ENCODE results near the gene SIGLEC9.

SIGLEC9 gene

DNA sequence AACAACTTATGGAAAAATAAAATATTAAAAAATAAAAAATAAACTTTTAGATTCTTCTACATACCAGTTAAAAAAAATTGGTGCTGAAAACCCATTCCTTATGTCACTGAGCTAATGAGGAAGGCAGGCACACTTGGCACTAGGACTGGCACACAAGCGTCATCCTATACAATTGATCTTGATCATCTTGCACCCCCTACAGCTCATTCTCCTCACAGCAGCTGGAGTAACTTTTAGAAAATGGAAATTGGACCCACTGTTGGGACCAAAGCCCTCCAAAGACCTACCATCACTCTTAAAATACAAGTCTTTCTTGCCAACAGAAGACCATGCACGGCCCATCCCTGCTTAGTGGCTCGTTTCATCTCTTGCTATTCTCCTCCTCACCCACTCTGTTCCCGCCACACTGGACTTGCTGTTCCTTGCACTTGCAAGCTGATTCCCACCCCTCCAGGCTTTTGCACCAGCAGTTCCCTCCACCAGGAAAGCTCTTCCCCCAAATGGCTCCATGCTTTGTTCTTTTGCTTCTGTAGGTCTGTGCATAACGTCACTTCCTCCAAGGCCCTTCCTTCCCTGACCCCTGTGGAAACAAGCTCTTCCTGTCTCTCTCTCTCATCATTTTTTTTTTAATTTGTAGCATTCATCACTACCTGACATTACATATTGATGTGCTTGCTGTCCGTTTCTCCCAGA lies 28.1 kb upstream of the SIGLEC9 start:
- Histone ChIP-seq H3K4me2 (peak overlapping the region; percentile 36), H3K9ac (no peak overlapping the region), H3K9me3 (no peaks in the 10 kb centered on the region), H3K4me3 (no peak overlapping the region), H4K20me1 (peaks cover 91% of the 10 kb centered on the region), H3K27me3 (no peaks in the 10 kb centered on the region), H3K4me1 (peaks cover 35% of the 10 kb centered on the region), H3K36me3 (peaks cover 65% of the 10 kb centered on the region), H3K27ac (no peak overlapping the region)
- TF ChIP-seq Cebpa-rat (IDR thresholded peaks at IDR 0.05), result no peak

DNA sequence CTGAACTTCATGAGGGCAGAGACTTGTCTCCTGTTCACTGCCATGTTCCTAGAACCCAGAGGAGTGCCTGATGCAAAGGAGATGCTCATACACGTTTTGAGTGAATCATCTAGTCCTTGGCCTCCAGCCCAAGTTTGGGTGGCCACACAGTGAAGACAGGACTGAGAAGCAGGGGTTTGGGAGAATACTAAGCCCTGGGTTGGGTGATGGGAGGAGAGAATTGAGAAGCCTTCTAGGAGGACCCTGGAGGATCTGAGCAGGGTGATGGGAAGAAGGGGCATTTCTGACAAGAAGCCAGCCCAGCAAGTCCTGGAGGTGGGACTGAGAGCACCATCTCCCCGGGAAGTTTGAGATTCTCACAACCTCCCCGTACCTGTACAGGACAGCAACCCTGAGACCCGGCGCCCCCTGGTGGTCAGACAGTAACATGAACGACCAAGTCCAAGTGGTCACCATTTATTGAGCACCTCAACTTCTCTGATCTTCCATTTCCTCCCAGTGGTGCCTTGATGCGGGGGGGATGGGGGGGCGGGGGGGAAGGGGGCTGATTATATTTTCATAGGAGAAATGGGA lies 27.5 kb upstream of the SIGLEC9 start:
- H3K9me3 ChIP-seq, result no peaks in the 10 kb centered on the region
- H3K27ac ChIP-seq, result no peak overlapping the region
- no peak overlapping the region for H3K9ac ChIP-seq
- peak overlapping the region; percentile 36 for H3K4me2 ChIP-seq
- TF ChIP-seq Cebpa-rat (IDR thresholded peaks at IDR 0.05), result no peak
- no peaks in the 10 kb centered on the region for H3K27me3 ChIP-seq
- no peak overlapping the region for H3K4me3 ChIP-seq
- peaks cover 71% of the 10 kb centered on the region for H3K36me3 ChIP-seq
- peaks cover 96% of the 10 kb centered on the region for H4K20me1 ChIP-seq
- peaks cover 35% of the 10 kb centered on the region for H3K4me1 ChIP-seq

DNA sequence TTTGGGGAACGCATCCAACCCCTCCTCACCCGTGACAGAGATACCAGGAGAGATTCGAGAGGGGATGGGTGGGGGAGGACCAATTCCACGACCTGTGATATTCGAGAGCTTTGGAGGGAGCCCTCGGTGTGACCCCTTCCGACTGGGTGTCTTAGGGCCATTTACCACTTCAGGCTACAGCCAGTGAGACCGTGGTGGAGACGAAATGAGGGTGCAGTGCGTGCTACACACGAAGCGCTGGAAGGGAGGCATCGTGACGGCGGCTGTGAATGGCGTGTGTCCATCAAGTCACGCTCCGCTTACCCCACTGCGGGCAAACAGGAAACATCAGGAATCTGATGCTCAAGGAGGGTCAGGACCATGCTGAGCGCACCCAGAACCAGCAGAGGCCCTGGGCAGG lies 26.9 kb upstream of the SIGLEC9 start:
- no peak overlapping the region for H3K9ac ChIP-seq
- H3K4me3 ChIP-seq, result no peak overlapping the region
- H3K4me1 ChIP-seq, result peaks cover 35% of the 10 kb centered on the region
- H3K4me2 ChIP-seq, result peak overlapping the region; percentile 37
- H3K27ac ChIP-seq, result peak overlapping the region; percentile 38; the same call in 1 of the 2 replicates
- TF ChIP-seq Cebpa-rat (IDR thresholded peaks at IDR 0.05), result no peak
- H4K20me1 ChIP-seq, result peaks cover 96% of the 10 kb centered on the region
- H3K36me3 ChIP-seq, result peaks cover 75% of the 10 kb centered on the region
- no peaks in the 10 kb centered on the region for H3K9me3 ChIP-seq
- H3K27me3 ChIP-seq, result no peaks in the 10 kb centered on the region

DNA sequence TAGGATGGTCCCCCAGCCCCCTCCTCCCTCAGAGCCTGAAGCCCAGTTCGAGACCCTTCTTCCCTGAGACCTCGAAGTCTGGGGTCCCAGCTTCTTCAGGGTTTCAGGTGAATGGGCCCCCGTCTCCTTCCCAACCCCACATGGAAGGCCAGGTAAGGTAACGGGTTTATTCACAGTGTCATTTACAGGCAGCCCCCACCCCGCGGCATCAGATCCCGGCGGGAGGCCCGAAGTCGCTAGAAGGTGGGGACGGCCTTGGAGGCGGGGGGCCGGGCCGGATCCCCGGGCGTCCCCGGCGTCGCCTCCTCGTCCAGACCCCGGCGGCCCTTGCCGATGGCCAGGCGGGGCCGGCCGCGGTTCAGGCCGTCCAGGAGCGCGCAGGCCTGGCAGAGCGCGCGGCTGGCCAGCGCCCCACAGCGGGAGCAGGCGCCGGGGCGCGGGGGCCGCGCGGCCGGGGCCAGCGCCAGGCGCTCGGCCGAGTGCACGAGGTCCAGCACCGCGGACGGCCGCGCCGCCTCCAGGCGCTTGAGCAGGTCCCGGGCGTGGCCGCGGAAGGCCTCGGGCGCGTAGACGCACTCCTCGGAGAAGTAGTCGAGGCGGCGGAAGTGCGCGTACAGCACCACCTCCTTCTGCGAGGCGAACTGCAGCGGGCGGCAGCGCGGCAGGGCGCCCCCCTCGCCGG lies 26.2 kb upstream of the SIGLEC9 start:
- Histone ChIP-seq H3K4me3 (no peak overlapping the region), H3K9ac (no peak overlapping the region), H4K20me1 (peaks cover 95% of the 10 kb centered on the region), H3K27ac (peak overlapping the region; percentile 38; the same call in 1 of the 2 replicates), H3K9me3 (no peaks in the 10 kb centered on the region), H3K36me3 (peaks cover 75% of the 10 kb centered on the region), H3K27me3 (no peaks in the 10 kb centered on the region), H3K4me2 (peak overlapping the region; percentile 37), H3K4me1 (peaks cover 35% of the 10 kb centered on the region)
- no peak for TF ChIP-seq Cebpa-rat (IDR thresholded peaks at IDR 0.05)

DNA sequence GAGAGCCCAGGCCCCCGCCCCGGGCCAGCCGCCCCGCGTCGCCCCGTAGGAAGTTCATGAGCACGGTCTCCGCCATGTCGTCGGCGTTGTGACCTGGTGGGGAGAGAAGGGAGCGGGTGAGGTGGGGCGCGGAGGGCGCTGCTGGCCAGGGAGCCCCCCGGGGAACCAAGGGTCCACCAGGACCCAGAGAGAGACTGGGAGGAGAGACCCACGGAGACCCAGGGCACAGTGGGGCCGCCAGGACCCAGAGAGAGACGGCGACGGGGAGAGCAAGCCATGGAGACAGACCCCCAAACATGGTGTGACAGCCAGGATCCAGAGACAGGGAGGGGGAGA lies 25.7 kb upstream of the SIGLEC9 start:
- Histone ChIP-seq H3K36me3 (peaks cover 75% of the 10 kb centered on the region), H3K4me2 (no peak overlapping the region), H3K27ac (no peak overlapping the region), H3K4me3 (no peak overlapping the region), H3K4me1 (peaks cover 35% of the 10 kb centered on the region), H3K9ac (no peak overlapping the region), H4K20me1 (peaks cover 95% of the 10 kb centered on the region), H3K9me3 (no peaks in the 10 kb centered on the region), H3K27me3 (no peaks in the 10 kb centered on the region)
- TF ChIP-seq Cebpa-rat (IDR thresholded peaks at IDR 0.05), result no peak

DNA sequence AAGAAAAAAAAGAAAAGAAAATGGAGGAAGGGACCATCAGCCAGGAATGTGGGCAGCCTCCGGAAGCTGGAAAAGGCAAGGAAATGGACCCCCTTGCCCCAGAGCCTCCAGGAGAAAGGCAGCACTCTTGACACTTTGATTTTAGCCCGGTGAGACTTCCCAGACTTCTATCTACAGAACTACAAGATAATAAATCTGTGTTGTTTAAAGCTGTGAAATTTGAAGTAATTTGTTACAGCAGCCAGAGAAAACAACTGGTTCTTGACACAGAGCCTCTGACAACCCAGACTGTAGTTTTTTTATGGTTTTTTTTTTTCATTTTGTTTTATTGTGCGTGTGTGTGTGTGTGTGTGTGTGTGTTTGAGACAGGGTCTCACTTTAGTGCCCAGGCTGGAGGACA lies 24.1 kb upstream of the SIGLEC9 start:
- Histone ChIP-seq H3K9ac (no peak overlapping the region), H4K20me1 (peaks cover 95% of the 10 kb centered on the region)
- TF ChIP-seq Cebpa-rat (IDR thresholded peaks at IDR 0.05), result no peak

DNA sequence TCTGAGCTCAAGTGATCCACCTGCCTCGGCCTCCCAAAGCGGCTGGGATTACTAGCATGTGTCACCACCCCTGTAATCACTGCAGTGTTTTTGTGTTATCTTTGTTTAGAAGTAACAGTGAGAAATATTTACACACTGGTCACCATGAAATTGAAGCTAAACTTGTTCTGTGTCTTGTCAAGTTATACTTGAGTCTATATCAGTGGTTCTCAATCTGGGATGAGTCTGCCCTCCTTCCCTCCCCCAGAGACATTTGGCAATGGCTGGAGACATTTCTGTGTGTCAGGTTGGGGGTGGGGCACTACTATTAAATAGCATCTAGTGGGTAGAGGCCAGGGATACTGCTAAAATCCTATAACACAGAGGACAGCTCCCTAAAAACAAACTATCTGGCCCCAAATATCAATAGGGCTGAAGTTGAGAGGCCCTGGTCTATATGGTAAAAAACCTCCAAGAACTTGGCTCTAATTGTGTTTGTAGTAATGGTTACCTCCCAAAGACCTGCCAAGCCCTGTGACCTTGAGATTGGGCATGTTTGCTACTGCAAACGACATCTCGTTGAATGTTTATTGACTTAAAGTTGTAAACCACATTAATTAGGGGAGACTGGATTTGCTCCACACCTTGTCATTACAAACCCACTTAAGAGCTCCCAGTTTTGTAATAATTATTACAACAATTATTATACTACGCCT lies 23.4 kb upstream of the SIGLEC9 start:
- no peak overlapping the region for H3K4me3 ChIP-seq
- no peaks in the 10 kb centered on the region for H3K27me3 ChIP-seq
- H4K20me1 ChIP-seq, result peaks cover 90% of the 10 kb centered on the region
- H3K9ac ChIP-seq, result no peak overlapping the region
- H3K4me1 ChIP-seq, result peaks cover 19% of the 10 kb centered on the region
- peaks cover 91% of the 10 kb centered on the region for H3K36me3 ChIP-seq
- no peak for TF ChIP-seq Cebpa-rat (IDR thresholded peaks at IDR 0.05)
- H3K4me2 ChIP-seq, result no peak overlapping the region
- no peaks in the 10 kb centered on the region for H3K9me3 ChIP-seq
- H3K27ac ChIP-seq, result no peak overlapping the region

More for the DNA sequence above, 24.1 kb upstream of the SIGLEC9 start:
- no peak overlapping the region for H3K4me2 ChIP-seq
- no peaks in the 10 kb centered on the region for H3K9me3 ChIP-seq
- H3K27ac ChIP-seq, result no peak overlapping the region
- H3K4me1 ChIP-seq, result peaks cover 22% of the 10 kb centered on the region
- H3K27me3 ChIP-seq, result no peaks in the 10 kb centered on the region
- peaks cover 89% of the 10 kb centered on the region for H3K36me3 ChIP-seq
- no peak overlapping the region for H3K4me3 ChIP-seq

DNA sequence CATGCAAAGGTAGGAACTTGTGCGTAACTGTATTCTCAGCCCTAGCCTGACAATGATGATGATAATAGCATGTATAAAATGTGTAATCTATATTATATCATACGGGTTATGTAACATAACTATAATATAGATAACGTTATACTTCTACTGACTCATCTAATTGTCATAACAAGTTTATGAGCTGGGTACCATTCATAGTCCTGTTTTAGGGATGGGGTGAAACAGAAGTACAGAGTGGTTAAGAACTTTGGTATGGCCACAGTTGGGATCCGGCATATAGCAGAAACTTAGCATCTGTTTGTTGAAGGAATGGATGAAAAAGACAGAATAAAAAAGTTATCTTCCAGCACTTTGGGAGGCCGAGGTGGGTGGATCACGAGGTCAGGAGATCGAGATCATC lies 21.7 kb upstream of the SIGLEC9 start:
- Histone ChIP-seq H3K27ac (no peak overlapping the region), H4K20me1 (peaks cover 77% of the 10 kb centered on the region), H3K4me1 (peaks cover 18% of the 10 kb centered on the region), H3K4me2 (no peak overlapping the region), H3K27me3 (no peaks in the 10 kb centered on the region), H3K9ac (no peak overlapping the region), H3K4me3 (no peak overlapping the region), H3K9me3 (no peaks in the 10 kb centered on the region), H3K36me3 (peaks cover 83% of the 10 kb centered on the region)
- TF ChIP-seq Cebpa-rat (IDR thresholded peaks at IDR 0.05), result no peak

DNA sequence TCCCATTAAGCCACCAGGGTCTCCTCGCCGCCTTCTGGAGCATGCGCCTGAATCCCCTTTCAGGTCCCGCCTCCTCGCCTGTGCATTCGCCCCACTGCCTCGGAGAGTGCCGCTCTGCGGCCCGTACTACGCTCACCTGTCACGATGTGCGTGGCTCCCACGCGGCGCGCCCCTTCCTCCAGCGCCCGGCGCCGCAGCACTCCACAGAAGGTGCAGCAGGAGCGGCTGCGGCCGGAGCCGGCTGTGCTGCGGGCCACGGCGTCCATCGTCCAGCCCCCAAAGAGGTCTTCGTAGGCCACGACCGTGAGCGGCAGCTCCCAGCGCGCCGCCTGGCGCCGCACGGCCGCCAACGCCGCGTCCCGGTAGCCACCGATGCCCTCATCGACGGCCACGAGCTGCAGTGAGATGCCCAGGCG lies 20.8 kb upstream of the SIGLEC9 start:
- Histone ChIP-seq H3K9ac (no peak overlapping the region), H3K27me3 (no peaks in the 10 kb centered on the region), H3K27ac (no peak overlapping the region), H3K4me1 (peaks cover 16% of the 10 kb centered on the region), H4K20me1 (peaks cover 68% of the 10 kb centered on the region), H3K36me3 (peaks cover 73% of the 10 kb centered on the region), H3K9me3 (no peaks in the 10 kb centered on the region), H3K4me3 (no peak overlapping the region), H3K4me2 (no peak overlapping the region)
- TF ChIP-seq Cebpa-rat (IDR thresholded peaks at IDR 0.05), result no peak
